PC-9 (cell line): ENCODE results near the gene TBC1D22A. TPM values are rescaled to one million over a fixed set of nuclear protein-coding genes. Genes with fewer than 3 reads are reported as not detected.

ENCODE experiments used
- BruUV-seq: library from RNA; stranded (reverse); fragments of 400-500 nt; replicated peaks from 2 replicates; lab custom pipeline; 2021; lab: Mats Ljungman, UMichigan
- CTCF ChIA-PET: fragments of 300-600 bp; sonication (Branson Sonifier 250); formaldehyde crosslinking; loops from one replicate; lab custom pipeline; 2022; ENCODE audit warnings: antibody characterized with exemption; lab: Charles Lee
- POLR2A ChIA-PET: fragments of 300-600 bp; sonication (Branson Sonifier 250); formaldehyde crosslinking; loops from one replicate; lab custom pipeline; 2022; ENCODE audit warnings: antibody characterized with exemption; ENCODE audit not compliant: unreplicated experiment; lab: Charles Lee
- DNase-seq, 2 experiments: peaks; one replicate each; pipeline versions ENCODE4 v3.0.0 to v3.0.0-alpha.2; 2015 to 2022; ENCODE audit warnings: mixed read lengths in 1 of 2
- H2AFZ ChIP-seq: fragments of 200-600 bp; sonication (generic); 2 replicates; pipeline ENCODE4 v1.8.1; 2017; ENCODE audit warnings: antibody characterized with exemption
- H3F3A ChIP-seq: fragments of 200-600 bp; sonication (generic); 2 replicates; pipeline ENCODE4 v1.8.1; 2017; ENCODE audit warnings: antibody characterized with exemption, mild to moderate bottlenecking, low read depth; ENCODE audit not compliant: insufficient read depth
- H3K27ac ChIP-seq: fragments of 200-600 bp; sonication (generic); 2 replicates; pipeline ENCODE4 v1.6.1; 2016; ENCODE audit warnings: mixed run types
- H3K27me3 ChIP-seq: fragments of 200-600 bp; sonication (generic); 2 replicates; pipeline ENCODE4 v1.6.1; 2016; ENCODE audit warnings: low read depth, mixed run types; ENCODE audit not compliant: insufficient read depth
- H3K36me3 ChIP-seq: fragments of 200-600 bp; sonication (generic); 2 replicates; pipeline ENCODE4 v1.6.1; 2016; ENCODE audit warnings: low read depth, mixed run types
- H3K4me1 ChIP-seq: fragments of 200-600 bp; sonication (generic); replicated peaks from 2 replicates; pipeline ENCODE4 v1.6.1; 2016; ENCODE audit warnings: mixed run types; ENCODE audit not compliant: insufficient read depth
- H3K4me2 ChIP-seq: fragments of 200-600 bp; sonication (generic); 2 replicates; pipeline ENCODE4 v1.6.1; 2017; ENCODE audit warnings: mixed run types
- H3K4me3 ChIP-seq: fragments of 200-600 bp; sonication (generic); 2 replicates; pipeline ENCODE4 v1.6.1; 2016; ENCODE audit warnings: mixed run types
- H3K79me2 ChIP-seq: fragments of 200-600 bp; sonication (generic); 2 replicates; pipeline ENCODE4 v1.6.1; 2017; ENCODE audit warnings: low read depth, mixed run types
- H3K9me2 ChIP-seq: fragments of 200-600 bp; sonication (generic); 2 replicates; pipeline ENCODE4 v1.8.1; 2017; ENCODE audit warnings: mild to moderate bottlenecking; ENCODE audit not compliant: insufficient read depth
- H3K9me3 ChIP-seq: fragments of 200-600 bp; sonication (generic); 2 replicates; pipeline ENCODE4 v1.8.1; 2016; ENCODE audit warnings: low read depth; ENCODE audit not compliant: insufficient read depth
- H4K20me1 ChIP-seq: fragments of 200-600 bp; sonication (generic); 2 replicates; pipeline ENCODE4 v1.8.1; 2017; ENCODE audit not compliant: insufficient read depth
- CTCF ChIP-seq: fragments of 200-600 bp; sonication (generic); conservative IDR thresholded peaks from 2 replicates; pipeline ENCODE4 v1.6.1; 2017; ENCODE audit warnings: mixed run types, antibody characterized with exemption, mild to moderate bottlenecking, moderate library complexity
- EZH2 ChIP-seq: fragments of 200-600 bp; sonication (generic); IDR thresholded peaks from 2 replicates; pipeline ENCODE4 v1.8.0; 2017; ENCODE audit warnings: antibody characterized with exemption, low read depth
- intact Hi-C: fragments of 100-400 bp; cut with micrococcal nuclease; formaldehyde crosslinking; loops from one replicate; pipeline ENCODE4 v1.10.0; 2022; ENCODE audit not compliant: unreplicated experiment
- total RNA-seq: library from RNA; stranded (reverse); gene quantifications from 2 replicates; pipeline ENCODE4 v1.2.3, GENCODE V29; 2021

TBC1D22A gene
- total RNA-seq, 1 experiment from 2014 or later: 40.3 TPM

GRCh38 chr22:47132428-47132825 is 370.0 kb downstream of the TBC1D22A start:
- Histone ChIP-seq H3F3A (peaks cover 14% of the 10 kb centered on the region), H3K36me3 (no peaks in the 10 kb centered on the region), H4K20me1 (peaks cover 15% of the 10 kb centered on the region; the same call in 1 of the 2 replicates), H3K9me2 (no peaks in the 10 kb centered on the region), H3K9me3 (no peaks in the 10 kb centered on the region), H3K4me3 (no peak overlapping the region), H3K27ac (no peak overlapping the region), H3K4me2 (no peak overlapping the region), H3K4me1 (peaks cover 16% of the 10 kb centered on the region), H3K27me3 (no peaks in the 10 kb centered on the region), H2AFZ (no peak overlapping the region), H3K79me2 (no peaks in the 10 kb centered on the region; the same call in 1 of the 2 replicates)
- TF ChIP-seq CTCF (no peak), EZH2 (no peak)
- CTCF ChIA-PET: no interaction called here
- POLR2A ChIA-PET: no interaction called here
- BruUV-seq: no TSS peak
- intact Hi-C loops: no loop called here
- no peak for DNase-seq

- Histone ChIP-seq H4K20me1 (peaks cover 15% of the 10 kb centered on the region; the same call in 1 of the 2 replicates), H3K36me3 (no peaks in the 10 kb centered on the region), H2AFZ (no peak overlapping the region), H3K4me3 (no peak overlapping the region), H3K27me3 (no peaks in the 10 kb centered on the region), H3K9me3 (no peaks in the 10 kb centered on the region), H3F3A (peaks cover 13% of the 10 kb centered on the region), H3K4me2 (no peak overlapping the region), H3K4me1 (peaks cover 16% of the 10 kb centered on the region), H3K9me2 (no peaks in the 10 kb centered on the region), H3K79me2 (no peaks in the 10 kb centered on the region; the same call in 1 of the 2 replicates), H3K27ac (no peak overlapping the region)
- CTCF ChIA-PET: no interaction called here
- no peak for TF ChIP-seq EZH2
- no peak for TF ChIP-seq CTCF
- no peak for DNase-seq
- intact Hi-C loops: no loop called here
- BruUV-seq: no TSS peak
- POLR2A ChIA-PET: interaction anchor here (0.6 kb wide), 1 partner anchor 35 kb away, joined by 4 read pairs; no protein-coding TSS in a partner anchor
Observed at GRCh38 chr22:47133061-47133969, 370.9 kb downstream of the TBC1D22A start.

GRCh38 chr22:47134222-47134621 is 371.8 kb downstream of the TBC1D22A start:
- Histone ChIP-seq H3K36me3 (no peaks in the 10 kb centered on the region), H3K79me2 (no peaks in the 10 kb centered on the region; the same call in 1 of the 2 replicates), H3K27ac (no peak overlapping the region), H3K4me1 (peaks cover 16% of the 10 kb centered on the region), H3K4me2 (no peak overlapping the region), H3F3A (peaks cover 5% of the 10 kb centered on the region), H3K27me3 (no peaks in the 10 kb centered on the region), H3K4me3 (no peak overlapping the region), H4K20me1 (peaks cover 15% of the 10 kb centered on the region; the same call in 1 of the 2 replicates), H2AFZ (no peak overlapping the region), H3K9me3 (no peaks in the 10 kb centered on the region), H3K9me2 (no peaks in the 10 kb centered on the region)
- TF ChIP-seq CTCF (no peak), EZH2 (no peak)
- DNase-seq: no peak
- no TSS peak for BruUV-seq
- intact Hi-C loops: no loop called here
- ChIA-PET CTCF (no interaction called here), POLR2A (interaction anchor here (0.6 kb wide), 1 partner anchor 36 kb away, joined by 4 read pairs; no protein-coding TSS in a partner anchor)
